Measurements from ENCODE around the gene WNK2. TPM values are rescaled to one million over a fixed set of nuclear protein-coding genes. Genes with fewer than 3 reads are reported as not detected.

Gene WNK2
- total RNA-seq, 1 donor from 2014 or later: 6.2 TPM

- no peaks in the 10 kb centered on the region for H3K9me3 ChIP-seq (ENCODE audit: low read depth)
- H3K27ac ChIP-seq: no peak overlapping the region
- no peaks in the 10 kb centered on the region for H3K4me1 ChIP-seq
- no peaks in the 10 kb centered on the region for H3K36me3 ChIP-seq
- H3K27ac Mint-ChIP-seq: no peak overlapping the region
- H3K27me3 Mint-ChIP-seq (ENCODE audit: insufficient read depth, low read depth): peaks cover 4% of the 10 kb centered on the region
- H2AFZ ChIP-seq (replicated peaks): no peak overlapping the region
- no peaks in the 10 kb centered on the region for H4K20me1 ChIP-seq (ENCODE audit: low read depth)
- H3K9ac ChIP-seq: no peak overlapping the region
- no peaks in the 10 kb centered on the region for H3K36me3 Mint-ChIP-seq
- H3K9me3 Mint-ChIP-seq: no peaks in the 10 kb centered on the region
- DNase-seq (ENCODE audit: low spot score): no peak
- TF ChIP-seq EZH2phosphoT487 (IDR thresholded peaks at IDR 0.05) (no peak), EZH2 (IDR thresholded peaks at IDR 0.05) (no peak)
- TF ChIP-seq, protein P1, sequence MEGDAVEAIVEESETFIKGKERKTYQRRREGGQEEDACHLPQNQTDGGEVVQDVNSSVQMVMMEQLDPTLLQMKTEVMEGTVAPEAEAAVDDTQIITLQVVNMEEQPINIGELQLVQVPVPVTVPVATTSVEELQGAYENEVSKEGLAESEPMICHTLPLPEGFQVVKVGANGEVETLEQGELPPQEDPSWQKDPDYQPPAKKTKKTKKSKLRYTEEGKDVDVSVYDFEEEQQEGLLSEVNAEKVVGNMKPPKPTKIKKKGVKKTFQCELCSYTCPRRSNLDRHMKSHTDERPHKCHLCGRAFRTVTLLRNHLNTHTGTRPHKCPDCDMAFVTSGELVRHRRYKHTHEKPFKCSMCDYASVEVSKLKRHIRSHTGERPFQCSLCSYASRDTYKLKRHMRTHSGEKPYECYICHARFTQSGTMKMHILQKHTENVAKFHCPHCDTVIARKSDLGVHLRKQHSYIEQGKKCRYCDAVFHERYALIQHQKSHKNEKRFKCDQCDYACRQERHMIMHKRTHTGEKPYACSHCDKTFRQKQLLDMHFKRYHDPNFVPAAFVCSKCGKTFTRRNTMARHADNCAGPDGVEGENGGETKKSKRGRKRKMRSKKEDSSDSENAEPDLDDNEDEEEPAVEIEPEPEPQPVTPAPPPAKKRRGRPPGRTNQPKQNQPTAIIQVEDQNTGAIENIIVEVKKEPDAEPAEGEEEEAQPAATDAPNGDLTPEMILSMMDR (IDR thresholded peaks at IDR 0.05): no peak
- no peak overlapping the region for H3K4me3 ChIP-seq
- no peak overlapping the region for H3K4me3 Mint-ChIP-seq
- H3F3A ChIP-seq (ENCODE audit: low read depth): no peaks in the 10 kb centered on the region
- H3K4me2 ChIP-seq: no peak overlapping the region
- H3K27me3 ChIP-seq: no peaks in the 10 kb centered on the region
- peaks cover 2% of the 10 kb centered on the region for H3K4me1 Mint-ChIP-seq
- no peaks in the 10 kb centered on the region for H3K79me2 ChIP-seq (ENCODE audit: low read depth)
Measured at GRCh38 chr9:93324191-93324834, 140.4 kb downstream of the WNK2 start.

DNA sequence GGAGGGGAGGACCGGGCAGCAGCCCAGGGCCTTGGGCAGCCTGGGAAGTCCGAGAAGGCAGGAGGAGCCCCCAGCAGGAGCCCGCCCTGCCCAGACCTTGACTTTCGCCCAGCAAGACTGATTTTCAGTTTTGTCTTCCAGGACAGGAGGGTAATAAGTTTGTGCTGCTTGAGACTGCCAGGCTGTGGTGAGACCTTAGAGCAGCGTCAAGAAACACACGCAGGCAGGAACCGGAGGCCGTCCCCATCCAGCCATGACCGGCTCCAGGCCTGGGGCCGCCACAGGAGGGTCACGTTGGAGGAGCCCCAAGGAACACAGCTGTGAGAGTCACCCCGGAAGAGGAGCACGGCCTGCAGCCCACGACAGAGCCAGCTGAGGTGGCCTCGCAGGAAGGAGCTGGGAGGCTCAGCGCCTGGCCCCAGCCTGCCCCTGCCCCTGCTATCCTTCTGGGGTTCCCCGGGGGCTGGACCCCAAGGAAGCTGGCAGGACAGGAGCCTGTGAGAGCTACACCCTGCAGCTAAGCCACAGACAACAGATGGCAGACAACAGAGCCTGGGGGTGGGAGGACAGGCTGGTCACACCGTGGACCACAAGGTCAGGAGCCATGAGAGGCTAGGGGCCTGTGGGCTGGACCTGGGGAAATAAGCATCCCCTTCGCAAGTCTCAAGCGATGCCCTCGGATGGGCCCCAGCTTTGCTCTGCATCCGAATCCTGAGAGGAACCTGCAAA lies 141.5 kb downstream of the WNK2 start:
- no peaks in the 10 kb centered on the region for H3K79me2 ChIP-seq (ENCODE audit: low read depth)
- H3K36me3 Mint-ChIP-seq: no peaks in the 10 kb centered on the region
- no peak overlapping the region for H3K4me3 Mint-ChIP-seq
- no peak for TF ChIP-seq EZH2phosphoT487 (IDR thresholded peaks at IDR 0.05)
- TF ChIP-seq, protein P1 (IDR thresholded peaks at IDR 0.05): no peak
- no peak for TF ChIP-seq EZH2 (IDR thresholded peaks at IDR 0.05)
- H3K36me3 ChIP-seq: no peaks in the 10 kb centered on the region
- peaks cover 2% of the 10 kb centered on the region for H3K4me1 Mint-ChIP-seq
- H3F3A ChIP-seq (ENCODE audit: low read depth): no peaks in the 10 kb centered on the region
- no peak for DNase-seq (ENCODE audit: low spot score)
- H2AFZ ChIP-seq (replicated peaks): no peak overlapping the region
- no peaks in the 10 kb centered on the region for H3K9me3 ChIP-seq (ENCODE audit: low read depth)
- H3K27me3 ChIP-seq: no peaks in the 10 kb centered on the region
- H3K4me1 ChIP-seq: no peaks in the 10 kb centered on the region
- H3K4me3 ChIP-seq: no peak overlapping the region
- no peaks in the 10 kb centered on the region for H4K20me1 ChIP-seq (ENCODE audit: low read depth)
- no peak overlapping the region for H3K9ac ChIP-seq
- H3K27ac Mint-ChIP-seq: no peak overlapping the region
- no peak overlapping the region for H3K27ac ChIP-seq
- H3K4me2 ChIP-seq: no peak overlapping the region
- peaks cover 4% of the 10 kb centered on the region for H3K27me3 Mint-ChIP-seq (ENCODE audit: insufficient read depth, low read depth)
- H3K9me3 Mint-ChIP-seq: peaks cover 2% of the 10 kb centered on the region

GRCh38 chr9:93326056-93326455 lies 142.1 kb downstream of the WNK2 start:
- H3K4me3 Mint-ChIP-seq: no peak overlapping the region
- Histone ChIP-seq H3K9ac (no peak overlapping the region), H3K36me3 (no peaks in the 10 kb centered on the region), H3K4me3 (no peak overlapping the region), H3K79me2 (ENCODE audit: low read depth) (no peaks in the 10 kb centered on the region), H2AFZ (replicated peaks) (no peak overlapping the region), H3F3A (ENCODE audit: low read depth) (no peaks in the 10 kb centered on the region), H4K20me1 (ENCODE audit: low read depth) (no peaks in the 10 kb centered on the region), H3K27me3 (no peaks in the 10 kb centered on the region), H3K9me3 (ENCODE audit: low read depth) (no peaks in the 10 kb centered on the region), H3K27ac (no peak overlapping the region), H3K4me2 (no peak overlapping the region), H3K4me1 (no peaks in the 10 kb centered on the region)
- H3K4me1 Mint-ChIP-seq: peaks cover 2% of the 10 kb centered on the region
- no peak for TF ChIP-seq EZH2phosphoT487 (IDR thresholded peaks at IDR 0.05)
- TF ChIP-seq EZH2 (IDR thresholded peaks at IDR 0.05): no peak
- TF ChIP-seq, protein P1 (IDR thresholded peaks at IDR 0.05): no peak
- peaks cover 4% of the 10 kb centered on the region for H3K27me3 Mint-ChIP-seq (ENCODE audit: insufficient read depth, low read depth)
- H3K9me3 Mint-ChIP-seq: peaks cover 2% of the 10 kb centered on the region
- no peaks in the 10 kb centered on the region for H3K36me3 Mint-ChIP-seq
- H3K27ac Mint-ChIP-seq: peak overlapping the region; percentile 21
- DNase-seq (ENCODE audit: low spot score): no peak

Data from neural progenitor cell (in vitro differentiated cells).